ENCODE data around the gene RNASE7.

- TF ChIP-seq CTCF (IDR thresholded peaks at IDR 0.05): no peak
- TF ChIP-seq POLR2A (IDR thresholded peaks at IDR 0.05): no peak
These were observed 9.6 kb upstream of the RNASE7 start for GRCh38 chr14:21032326-21033132.

Measured in uterus (tissue), 2 donors.